ENCODE measurements around the gene RAB10. TPM values are rescaled to one million over a fixed set of nuclear protein-coding genes. Genes with fewer than 3 reads are reported as not detected.

RAB10 gene
- total and polyA plus RNA-seq, 2 of the 4 experiments (the other 2 are of a cell fraction), result 30.1 to 77.1 TPM

DNA sequence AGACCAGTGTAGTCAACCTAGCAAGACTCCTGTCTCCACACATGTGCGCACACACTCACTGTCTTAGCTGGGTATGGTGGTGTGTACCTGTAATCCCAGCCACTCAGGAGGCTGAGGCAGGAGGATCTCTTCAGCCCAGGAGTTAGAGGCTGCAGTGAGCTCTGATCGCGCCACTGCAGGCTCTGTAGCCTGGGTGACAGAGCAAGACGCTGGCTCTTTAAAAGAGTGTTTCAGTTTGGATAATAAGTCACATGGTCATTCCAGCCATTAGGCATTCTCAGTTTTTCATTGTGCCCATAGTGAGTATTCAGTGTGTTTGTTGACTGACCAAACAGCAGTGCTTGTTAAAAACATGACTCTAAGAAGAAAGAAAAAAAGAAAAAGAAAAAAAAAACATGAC, 31.0 kb downstream of the RAB10 start:
- intact Hi-C loops (cut with micrococcal nuclease), result no loop called here
- Histone ChIP-seq H4K5ac (ENCODE audit: low read depth, low read length) (no peak overlapping the region), H2BK120ac (ENCODE audit: low read depth, low read length) (no peak overlapping the region), H3K27ac (ENCODE audit: insufficient read depth, low read length) (no peak overlapping the region), H4K91ac (ENCODE audit: insufficient read depth, low read depth, low read length) (no peak overlapping the region), H4K8ac (ENCODE audit: low read depth in 2 of 2, low read length in 2 of 2) (no peak overlapping the region), H3K14ac (replicated peaks; ENCODE audit: low read depth, low read length) (no peak overlapping the region), H3K9ac (ENCODE audit: low read depth, low read length) (no peak overlapping the region), H3K4me1 (ENCODE audit: control insufficient read depth, insufficient read depth, low read length) (no peaks in the 10 kb centered on the region; the same call in 1 of the 2 replicates), H4K20me1 (ENCODE audit: insufficient read depth, low read length) (peaks cover 58% of the 10 kb centered on the region), H3K9me1 (ENCODE audit: insufficient read depth, low read length) (peaks cover 7% of the 10 kb centered on the region), H3K4ac (ENCODE audit: low read depth, low read length) (no peak overlapping the region), H3K36me3 (ENCODE audit: control insufficient read depth, insufficient read depth, low read length) (peaks cover 9% of the 10 kb centered on the region), H3K79me1 (ENCODE audit: low read depth in 1 of 2, low read length in 2 of 2) (peaks cover 27 to 72% of the 10 kb centered on the region in 2 experiments; a peak in 3 of 4 replicates), H3K4me3 (ENCODE audit: insufficient read depth, low read depth, low read length) (no peak overlapping the region), H2AK5ac (ENCODE audit: low read depth, low read length) (no peak overlapping the region; the same call in 1 of the 2 replicates), H2BK20ac (ENCODE audit: low read depth, low read length) (no peak overlapping the region), H2BK15ac (ENCODE audit: low read depth, low read length) (no peak overlapping the region), H2BK5ac (ENCODE audit: low read depth, low read length, poor library complexity, severe bottlenecking) (no peak overlapping the region), H3K56ac (ENCODE audit: extremely low read depth, insufficient read depth, low read length) (no peak overlapping the region), H2AK9ac (replicated peaks; ENCODE audit: low read depth, low read length, poor library complexity) (no peak overlapping the region), H3K9me3 (ENCODE audit: control insufficient read depth, insufficient read depth, low read length) (no peaks in the 10 kb centered on the region), H2AFZ (replicated peaks; ENCODE audit: low read length, poor library complexity) (no peak overlapping the region), H3K4me2 (ENCODE audit: low read depth, low read length) (no peak overlapping the region), H3K27me3 (ENCODE audit: control insufficient read depth, insufficient read depth, low read length) (no peaks in the 10 kb centered on the region), H3K18ac (ENCODE audit: low read depth, low read length) (no peak overlapping the region), H3K23ac (ENCODE audit: low read depth, low read length) (no peak overlapping the region)
- DNase-seq (no peak), ATAC-seq (ENCODE audit: low read depth) (no peak)
- CTCF ChIA-PET, result interaction anchor here (0.6 kb wide), 1 partner anchor 73 kb away, joined by 4 read pairs; no protein-coding TSS in a partner anchor
- dilution Hi-C loops (cut with HindIII; ENCODE audit: low sequenced_read_pairs, unreplicated experiment), result no loop called here
- no TSS peak for BruUV-seq (replicated peaks)
- WGBS, 2 experiments (ENCODE audit: extremely low coverage in 2 of 2, insufficient read length in 1 of 2), result 93% methylated on average over 3 of the region's 4 CpGs; no CpG with 5 or more reads in 1 of the 2 experiments
- TF ChIP-seq SMC3 (IDR thresholded peaks at IDR 0.05; ENCODE audit: low read depth, low read length), result no peak
- no peak for TF ChIP-seq CHD1 (IDR thresholded peaks at IDR 0.05; ENCODE audit: low read depth, low read length)
- TF ChIP-seq, protein P1, sequence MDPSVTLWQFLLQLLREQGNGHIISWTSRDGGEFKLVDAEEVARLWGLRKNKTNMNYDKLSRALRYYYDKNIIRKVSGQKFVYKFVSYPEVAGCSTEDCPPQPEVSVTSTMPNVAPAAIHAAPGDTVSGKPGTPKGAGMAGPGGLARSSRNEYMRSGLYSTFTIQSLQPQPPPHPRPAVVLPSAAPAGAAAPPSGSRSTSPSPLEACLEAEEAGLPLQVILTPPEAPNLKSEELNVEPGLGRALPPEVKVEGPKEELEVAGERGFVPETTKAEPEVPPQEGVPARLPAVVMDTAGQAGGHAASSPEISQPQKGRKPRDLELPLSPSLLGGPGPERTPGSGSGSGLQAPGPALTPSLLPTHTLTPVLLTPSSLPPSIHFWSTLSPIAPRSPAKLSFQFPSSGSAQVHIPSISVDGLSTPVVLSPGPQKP (IDR thresholded peaks at IDR 0.05; ENCODE audit: borderline replicate concordance, low read depth, low read length), result no peak
- POLR2A ChIA-PET (ENCODE audit: unreplicated experiment), result no interaction called here
- in situ Hi-C loops (cut with MboI; ENCODE audit: low sequenced_read_pairs), result no loop called here
